Neural cell (in vitro differentiated cells): ENCODE results near the gene LHPP. TPM values are rescaled to one million over a fixed set of nuclear protein-coding genes. Genes with fewer than 3 reads are reported as not detected.

ENCODE experiments used
- H2AFZ ChIP-seq: fragments of 200-600, 300-800 bp; sonication (generic), shearing (Covaris generic); 2 replicates; pipeline ENCODE4 v1.6.0; 2014; ENCODE audit warnings: low read depth, mild to moderate bottlenecking, antibody characterized with exemption, low read length, moderate library complexity
- H3F3A ChIP-seq: fragments of 200-600 bp; shearing (Covaris generic); 2 replicates; pipeline ENCODE4 v1.6.1; 2016; ENCODE audit warnings: mild to moderate bottlenecking, moderate library complexity, mixed read lengths, antibody characterized with exemption, low read length; ENCODE audit not compliant: insufficient read depth, poor library complexity, severe bottlenecking
- H3K27ac ChIP-seq: fragments of 200-600, 300-800 bp; sonication (generic), shearing (Covaris generic); 2 replicates; pipeline ENCODE4 v1.5.1; 2014; ENCODE audit warnings: mild to moderate bottlenecking, low read length, moderate library complexity
- H3K27me3 ChIP-seq: fragments of 300-800, 200-600 bp; sonication (generic), shearing (Covaris generic); 2 replicates; pipeline ENCODE4 v1.6.0; 2014; ENCODE audit warnings: mild to moderate bottlenecking, low read depth, low read length, moderate library complexity; ENCODE audit not compliant: insufficient read depth
- H3K36me3 ChIP-seq: fragments of 300-800, 200-600 bp; sonication (generic), shearing (Covaris generic); 2 replicates; pipeline ENCODE4 v1.5.1; 2014; ENCODE audit warnings: mild to moderate bottlenecking, antibody characterized with exemption, low read length, moderate library complexity; ENCODE audit not compliant: insufficient read depth
- H3K4me2 ChIP-seq: fragments of 300-800, 200-600 bp; sonication (generic), shearing (Covaris generic); 2 replicates; pipeline ENCODE4 v1.6.0; 2014; ENCODE audit warnings: mild to moderate bottlenecking, low read length
- H3K4me3 ChIP-seq: fragments of 300-800, 200-600 bp; sonication (generic), shearing (Covaris generic); 2 replicates; pipeline ENCODE4 v1.5.1; 2014; ENCODE audit warnings: mild to moderate bottlenecking, low read length, moderate library complexity
- H3K79me2 ChIP-seq: fragments of 200-600 bp; shearing (Covaris generic); replicated peaks from 2 replicates; pipeline ENCODE4 v1.6.0; 2014; ENCODE audit warnings: mild to moderate bottlenecking, low read length, moderate library complexity; ENCODE audit not compliant: insufficient read depth
- H3K9ac ChIP-seq: fragments of 300-800, 200-600 bp; sonication (generic), shearing (Covaris generic); 2 replicates; pipeline ENCODE4 v1.6.1; 2016; ENCODE audit warnings: mild to moderate bottlenecking, low read length, mixed read lengths
- H3K9me2 ChIP-seq: fragments of 200-600 bp; shearing (Covaris generic); 2 replicates; pipeline ENCODE4 v1.6.1; 2016; ENCODE audit warnings: mild to moderate bottlenecking, low read length, mixed read lengths; ENCODE audit not compliant: insufficient read depth
- H3K9me3 ChIP-seq: fragments of 200-600, 300-800 bp; sonication (generic), shearing (Covaris generic); 2 replicates; pipeline ENCODE4 v1.6.1; 2016; ENCODE audit warnings: mild to moderate bottlenecking, mixed run types, low read length, moderate library complexity, mixed read lengths
- H4K20me1 ChIP-seq: fragments of 200-600 bp; shearing (Covaris generic); 2 replicates; pipeline ENCODE4 v1.6.1; 2016; ENCODE audit warnings: mild to moderate bottlenecking, mixed run types; ENCODE audit not compliant: insufficient read depth
- EP300 ChIP-seq: fragments of 450-650 bp; conservative IDR thresholded peaks from 2 replicates; pipeline ENCODE4 v1.6.1; 2014; ENCODE audit warnings: antibody characterized with exemption, mild to moderate bottlenecking, moderate library complexity; ENCODE audit not compliant: poor library complexity, severe bottlenecking
- EZH2 ChIP-seq: fragments of 200-600, 300-800 bp; shearing (Covaris generic), sonication (generic); IDR thresholded peaks from 2 replicates; pipeline ENCODE4 v1.6.1; 2014; ENCODE audit warnings: antibody characterized with exemption, low read length, borderline replicate concordance, mild to moderate bottlenecking; ENCODE audit not compliant: insufficient read depth, poor library complexity, severe bottlenecking
- MXI1 ChIP-seq: fragments of 450-650 bp; conservative IDR thresholded peaks from 2 replicates; pipeline ENCODE4 v1.6.1; 2014; ENCODE audit warnings: antibody characterized with exemption, mild to moderate bottlenecking; ENCODE audit not compliant: poor library complexity, severe bottlenecking
- POLR2AphosphoS5 ChIP-seq: IDR thresholded peaks from 2 replicates; pipeline ENCODE4 v1.6.1; 2012
- RAD21 ChIP-seq: fragments of 450-650 bp; conservative IDR thresholded peaks from 2 replicates; pipeline ENCODE4 v1.6.1; 2014; ENCODE audit warnings: antibody characterized with exemption, mild to moderate bottlenecking, moderate library complexity
- SMC3 ChIP-seq: fragments of 450-650 bp; conservative IDR thresholded peaks from 2 replicates; pipeline ENCODE4 v1.6.1; 2014; ENCODE audit warnings: antibody characterized with exemption, mild to moderate bottlenecking, moderate library complexity; ENCODE audit not compliant: poor library complexity
- TAF1 ChIP-seq: IDR thresholded peaks from 2 replicates; pipeline ENCODE4 v1.6.1; 2012; ENCODE audit warnings: low read depth
- polyA plus RNA-seq: library from polyadenylated mRNA; depleted of rRNA; stranded (reverse); fragments of >200 nt; gene quantifications from 2 replicates; pipeline ENCODE4 v1.2.3, GENCODE V29; 2014
- TF ChIP-seq, protein P1 (sequence below): IDR thresholded peaks from 2 replicates; pipeline ENCODE4 v1.6.1; 2012; ENCODE audit warnings: borderline replicate concordance
- TF ChIP-seq, protein P2 (sequence below): fragments of 450-650 bp; IDR thresholded peaks from 2 replicates; pipeline ENCODE4 v1.5.1; 2014; ENCODE audit warnings: antibody characterized with exemption, mild to moderate bottlenecking, moderate library complexity; ENCODE audit not compliant: poor library complexity, severe bottlenecking

Gene LHPP
- polyA plus RNA-seq, 1 donor from 2014 or later, result 16.0 TPM

DNA sequence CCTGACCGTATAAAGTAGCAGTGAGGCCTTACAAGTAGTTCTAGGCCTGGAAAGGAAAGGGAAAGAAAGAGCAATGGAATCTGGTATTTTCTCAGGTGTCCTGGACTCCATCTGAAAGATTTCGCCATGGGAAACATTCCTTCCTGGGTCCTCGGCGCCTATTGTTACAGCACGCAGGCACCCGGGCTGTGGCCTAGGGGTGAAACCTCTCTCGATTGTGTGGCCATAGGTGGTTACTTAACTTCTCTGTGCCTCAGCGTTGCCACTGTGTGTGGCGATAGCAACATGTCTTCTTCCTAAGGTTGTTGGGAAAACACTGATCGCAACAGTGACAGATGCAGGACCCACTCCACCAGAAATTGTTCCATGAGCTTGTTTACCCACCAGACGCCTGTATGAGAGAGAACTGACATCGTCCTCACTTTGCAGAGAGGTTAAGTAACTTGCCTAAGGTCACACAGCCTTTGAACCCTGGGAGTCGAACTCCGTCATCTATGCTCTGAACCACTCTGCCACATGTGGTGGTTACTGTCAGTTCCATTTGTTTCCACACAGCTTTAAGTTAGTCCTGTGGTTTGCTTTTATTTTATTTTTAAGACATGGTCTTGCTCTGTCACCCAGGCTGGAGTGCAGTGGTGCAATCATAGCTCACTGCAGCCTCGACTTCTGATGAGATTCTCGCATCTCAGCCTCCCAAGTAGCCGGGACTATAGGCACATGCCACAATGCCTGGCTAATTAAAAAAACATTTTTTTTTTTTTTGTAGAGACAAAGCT, 73.4 kb downstream of the LHPP start:
- no peaks in the 10 kb centered on the region for H3F3A ChIP-seq
- H3K36me3 ChIP-seq, result no peaks in the 10 kb centered on the region
- H3K4me3 ChIP-seq, result no peak overlapping the region
- no peaks in the 10 kb centered on the region for H3K79me2 ChIP-seq
- no peak overlapping the region for H3K9ac ChIP-seq
- H3K27me3 ChIP-seq, result no peaks in the 10 kb centered on the region
- H3K4me2 ChIP-seq, result no peak overlapping the region
- H3K27ac ChIP-seq, result no peak overlapping the region
- no peak overlapping the region for H2AFZ ChIP-seq
- no peaks in the 10 kb centered on the region for H4K20me1 ChIP-seq
- H3K9me2 ChIP-seq, result no peaks in the 10 kb centered on the region
- no peaks in the 10 kb centered on the region for H3K9me3 ChIP-seq
- TF ChIP-seq, protein P1, sequence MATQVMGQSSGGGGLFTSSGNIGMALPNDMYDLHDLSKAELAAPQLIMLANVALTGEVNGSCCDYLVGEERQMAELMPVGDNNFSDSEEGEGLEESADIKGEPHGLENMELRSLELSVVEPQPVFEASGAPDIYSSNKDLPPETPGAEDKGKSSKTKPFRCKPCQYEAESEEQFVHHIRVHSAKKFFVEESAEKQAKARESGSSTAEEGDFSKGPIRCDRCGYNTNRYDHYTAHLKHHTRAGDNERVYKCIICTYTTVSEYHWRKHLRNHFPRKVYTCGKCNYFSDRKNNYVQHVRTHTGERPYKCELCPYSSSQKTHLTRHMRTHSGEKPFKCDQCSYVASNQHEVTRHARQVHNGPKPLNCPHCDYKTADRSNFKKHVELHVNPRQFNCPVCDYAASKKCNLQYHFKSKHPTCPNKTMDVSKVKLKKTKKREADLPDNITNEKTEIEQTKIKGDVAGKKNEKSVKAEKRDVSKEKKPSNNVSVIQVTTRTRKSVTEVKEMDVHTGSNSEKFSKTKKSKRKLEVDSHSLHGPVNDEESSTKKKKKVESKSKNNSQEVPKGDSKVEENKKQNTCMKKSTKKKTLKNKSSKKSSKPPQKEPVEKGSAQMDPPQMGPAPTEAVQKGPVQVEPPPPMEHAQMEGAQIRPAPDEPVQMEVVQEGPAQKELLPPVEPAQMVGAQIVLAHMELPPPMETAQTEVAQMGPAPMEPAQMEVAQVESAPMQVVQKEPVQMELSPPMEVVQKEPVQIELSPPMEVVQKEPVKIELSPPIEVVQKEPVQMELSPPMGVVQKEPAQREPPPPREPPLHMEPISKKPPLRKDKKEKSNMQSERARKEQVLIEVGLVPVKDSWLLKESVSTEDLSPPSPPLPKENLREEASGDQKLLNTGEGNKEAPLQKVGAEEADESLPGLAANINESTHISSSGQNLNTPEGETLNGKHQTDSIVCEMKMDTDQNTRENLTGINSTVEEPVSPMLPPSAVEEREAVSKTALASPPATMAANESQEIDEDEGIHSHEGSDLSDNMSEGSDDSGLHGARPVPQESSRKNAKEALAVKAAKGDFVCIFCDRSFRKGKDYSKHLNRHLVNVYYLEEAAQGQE, result no peak
- TF ChIP-seq RAD21 (no peak), EP300 (no peak), EZH2 (no peak), POLR2AphosphoS5 (no peak)

DNA sequence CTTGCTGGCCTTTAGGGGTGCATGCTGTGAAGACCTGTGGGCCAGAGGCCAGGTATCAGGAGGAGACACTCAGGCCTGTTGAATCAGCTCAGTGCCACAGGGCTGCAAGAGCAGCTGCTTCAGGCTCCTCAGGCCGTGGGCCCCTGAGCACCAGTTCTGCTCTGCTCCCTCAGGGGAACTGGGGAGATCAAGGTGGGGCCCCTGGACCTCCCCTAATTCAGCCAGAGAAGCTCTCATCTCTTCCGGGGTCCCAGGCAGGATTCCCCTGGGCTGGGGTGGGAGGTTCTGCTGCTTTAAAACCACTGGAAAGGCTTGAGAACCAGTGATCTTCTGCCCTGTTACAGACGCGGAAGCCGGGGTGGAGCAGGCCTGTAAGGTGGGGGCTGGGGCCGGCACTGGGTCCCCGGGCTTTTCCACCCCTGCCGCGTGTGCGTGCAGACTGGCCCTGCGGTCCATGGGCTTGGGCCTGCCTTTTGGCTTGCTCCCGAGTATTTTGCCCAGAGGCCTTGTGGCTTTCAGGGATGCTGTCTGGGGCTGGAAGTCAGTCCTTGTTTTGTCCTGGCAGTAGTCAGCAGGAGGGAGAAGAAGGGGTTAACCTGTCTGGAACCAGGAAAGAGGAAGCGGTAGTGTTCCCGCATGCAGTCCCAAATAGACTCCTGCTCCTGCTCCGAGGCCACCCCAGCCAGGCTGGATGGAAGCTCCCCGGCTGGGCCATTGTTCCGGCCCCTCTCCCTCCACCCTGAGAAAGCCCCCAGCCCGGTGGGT, 74.3 kb downstream of the LHPP start:
- Histone ChIP-seq H3K9ac (no peak overlapping the region), H3K36me3 (no peaks in the 10 kb centered on the region), H3K9me3 (no peaks in the 10 kb centered on the region), H3K4me2 (no peak overlapping the region), H3F3A (no peaks in the 10 kb centered on the region), H3K79me2 (no peaks in the 10 kb centered on the region), H3K9me2 (no peaks in the 10 kb centered on the region), H3K27ac (no peak overlapping the region), H4K20me1 (no peaks in the 10 kb centered on the region), H2AFZ (no peak overlapping the region), H3K4me3 (no peak overlapping the region), H3K27me3 (no peaks in the 10 kb centered on the region)
- no peak for TF ChIP-seq POLR2AphosphoS5
- TF ChIP-seq, protein P2, sequence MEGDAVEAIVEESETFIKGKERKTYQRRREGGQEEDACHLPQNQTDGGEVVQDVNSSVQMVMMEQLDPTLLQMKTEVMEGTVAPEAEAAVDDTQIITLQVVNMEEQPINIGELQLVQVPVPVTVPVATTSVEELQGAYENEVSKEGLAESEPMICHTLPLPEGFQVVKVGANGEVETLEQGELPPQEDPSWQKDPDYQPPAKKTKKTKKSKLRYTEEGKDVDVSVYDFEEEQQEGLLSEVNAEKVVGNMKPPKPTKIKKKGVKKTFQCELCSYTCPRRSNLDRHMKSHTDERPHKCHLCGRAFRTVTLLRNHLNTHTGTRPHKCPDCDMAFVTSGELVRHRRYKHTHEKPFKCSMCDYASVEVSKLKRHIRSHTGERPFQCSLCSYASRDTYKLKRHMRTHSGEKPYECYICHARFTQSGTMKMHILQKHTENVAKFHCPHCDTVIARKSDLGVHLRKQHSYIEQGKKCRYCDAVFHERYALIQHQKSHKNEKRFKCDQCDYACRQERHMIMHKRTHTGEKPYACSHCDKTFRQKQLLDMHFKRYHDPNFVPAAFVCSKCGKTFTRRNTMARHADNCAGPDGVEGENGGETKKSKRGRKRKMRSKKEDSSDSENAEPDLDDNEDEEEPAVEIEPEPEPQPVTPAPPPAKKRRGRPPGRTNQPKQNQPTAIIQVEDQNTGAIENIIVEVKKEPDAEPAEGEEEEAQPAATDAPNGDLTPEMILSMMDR, result no peak
- TF ChIP-seq TAF1, result no peak
- no peak for TF ChIP-seq SMC3
- TF ChIP-seq, protein P1, result no peak
- TF ChIP-seq RAD21, result no peak
- no peak for TF ChIP-seq EZH2
- TF ChIP-seq MXI1, result no peak
- TF ChIP-seq EP300, result no peak
